Activated T-cell treated with anti-CD3 and anti-CD28 coated beads for 4 hours (primary cell): ENCODE results near the gene ZNF419.

Experiments used
- DNase-seq: peaks from one replicate; pipeline ENCODE4 v3.0.0-alpha.2; 2020

Gene ZNF419

DNA sequence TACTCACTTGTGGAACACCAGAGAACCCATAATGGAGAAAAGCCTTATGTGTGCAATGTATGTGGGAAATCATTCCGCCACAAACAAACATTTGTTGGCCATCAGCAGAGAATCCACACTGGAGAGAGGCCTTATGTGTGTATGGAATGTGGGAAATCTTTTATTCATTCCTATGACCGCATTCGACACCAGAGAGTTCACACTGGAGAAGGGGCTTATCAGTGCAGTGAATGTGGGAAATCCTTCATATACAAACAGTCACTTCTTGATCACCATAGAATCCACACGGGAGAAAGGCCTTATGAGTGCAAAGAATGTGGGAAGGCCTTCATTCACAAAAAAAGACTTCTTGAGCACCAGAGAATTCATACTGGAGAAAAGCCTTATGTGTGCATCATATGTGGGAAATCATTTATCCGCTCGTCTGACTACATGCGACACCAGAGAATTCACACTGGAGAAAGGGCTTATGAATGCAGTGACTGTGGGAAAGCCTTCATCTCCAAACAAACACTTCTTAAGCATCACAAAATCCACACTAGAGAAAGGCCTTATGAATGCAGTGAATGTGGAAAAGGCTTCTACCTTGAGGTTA lies 50.5 kb downstream of the ZNF419 start:
- DNase-seq, result no peak
